Middle frontal gyrus (tissue), 1 donor: Measurements from ENCODE around the gene NDUFA6.
"Not testable (repeated sequence)": the region's sequence is repeated elsewhere in the genome, so short reads cannot be mapped to it uniquely, and the experiment has no call there.

Source experiments
- DNase-seq: peaks from one replicate; pipeline ENCODE4 v3.0.0-alpha.2; 2015; ENCODE audit warnings: low spot score; ENCODE audit errors: extremely low spot score

The NDUFA6 gene

DNA sequence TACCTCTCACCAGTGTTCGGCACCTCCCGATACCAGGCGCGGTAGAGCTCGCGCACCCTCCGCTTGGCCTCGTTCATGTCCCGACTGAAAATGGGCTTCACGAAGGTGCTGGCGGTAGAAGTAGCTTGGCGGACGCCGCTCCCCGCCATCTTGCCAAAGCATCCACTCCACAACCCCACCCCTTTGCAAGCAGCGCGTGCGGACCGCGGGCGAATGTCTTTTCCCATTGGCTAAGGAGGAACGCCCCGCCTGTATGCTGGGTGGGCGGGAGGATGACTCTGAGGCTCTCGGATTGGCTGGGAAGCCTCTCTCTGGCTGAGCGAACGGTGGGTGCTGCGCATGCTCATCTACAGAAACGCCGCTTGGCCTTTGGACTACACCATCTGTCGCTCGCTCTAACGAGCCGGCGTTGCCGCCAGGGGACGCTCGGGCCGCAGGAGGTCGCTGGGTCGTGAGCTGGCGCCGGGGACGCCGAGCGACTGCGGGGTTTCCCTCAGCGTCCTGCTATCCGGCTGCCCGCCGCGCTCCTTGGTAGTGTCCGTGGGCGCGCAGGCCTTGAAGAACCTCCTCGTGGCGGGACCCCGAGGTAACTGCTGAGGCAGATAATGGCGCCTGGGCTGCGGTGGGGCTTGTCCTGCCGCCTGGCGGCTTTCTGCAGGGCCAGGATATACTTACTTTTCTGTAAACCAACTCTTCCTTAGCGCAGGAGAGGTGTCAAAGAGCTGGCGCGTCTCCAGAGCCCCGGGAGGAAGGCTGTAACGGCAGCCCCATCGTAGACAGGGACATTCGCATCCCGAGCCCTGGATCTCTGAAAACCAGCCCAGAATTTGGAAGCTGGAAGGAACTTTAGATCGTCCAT, at the start of gene NDUFA6:
NDUFA6 (minus strand) TSS at position 177 of the 859 bp plus-strand sequence; CDS start at position 149, 28 bp downstream.
- peak; percentile 99 for DNase-seq

DNA sequence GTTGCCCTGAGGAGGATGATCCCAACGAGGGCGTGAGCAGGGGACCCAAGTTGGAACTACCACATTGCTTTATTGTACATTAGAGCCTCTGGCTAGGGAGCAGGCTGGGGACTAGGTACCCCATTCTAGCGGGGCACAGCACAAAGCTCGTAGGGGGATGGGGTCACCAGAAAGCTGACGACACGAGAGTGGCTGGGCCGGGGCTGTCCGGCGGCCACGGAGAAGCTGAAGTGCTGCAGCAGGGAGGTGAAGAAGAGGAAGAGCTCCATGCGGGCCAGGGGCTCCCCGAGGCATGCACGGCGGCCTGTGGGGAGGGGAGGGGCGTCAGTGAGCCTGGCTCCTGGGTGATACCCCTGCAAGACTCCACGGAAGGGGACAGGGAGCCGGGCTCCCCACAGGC, 49.6 kb upstream of the NDUFA6 start:
- not testable (repeated sequence) for DNase-seq

DNA sequence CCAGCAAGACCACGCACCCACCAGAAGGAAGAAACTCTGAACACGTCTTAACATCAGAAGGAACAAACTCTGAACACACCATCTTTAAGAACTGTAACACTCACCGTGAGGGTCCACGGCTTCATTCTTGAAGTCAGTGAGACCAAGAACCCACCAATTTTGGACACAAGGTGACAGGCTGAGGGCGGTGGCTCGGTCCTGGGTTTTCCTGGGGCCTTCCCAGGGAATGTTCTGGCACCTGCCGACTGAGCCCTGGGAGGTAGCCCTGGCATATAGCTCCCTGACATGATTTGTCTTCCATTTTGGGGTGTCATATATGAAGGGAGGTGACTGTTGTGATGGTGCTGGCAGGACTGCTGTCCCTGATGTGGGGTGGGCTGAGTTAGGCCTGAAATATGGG, 48.9 kb upstream of the NDUFA6 start:
- not testable (repeated sequence) for DNase-seq

DNA sequence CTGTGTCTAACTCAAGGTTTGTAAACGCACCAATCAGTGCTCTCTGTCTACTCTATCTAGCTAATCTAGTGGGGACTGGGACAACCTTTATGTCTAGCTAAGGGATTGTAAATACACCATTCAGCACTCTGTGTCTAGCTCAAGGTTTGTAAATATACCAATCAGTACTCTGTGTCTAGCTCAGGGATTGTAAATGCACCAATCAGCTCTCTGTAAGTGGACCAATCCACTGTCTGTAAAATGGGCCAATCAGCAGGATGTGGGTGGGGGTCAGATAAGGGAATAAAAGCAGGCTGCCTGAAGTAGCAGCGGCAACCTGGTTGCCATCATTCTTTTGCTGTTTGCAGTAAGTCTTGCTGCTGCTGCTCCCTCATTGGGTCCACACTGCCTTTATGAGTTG, 48.4 kb upstream of the NDUFA6 start:
- DNase-seq = no peak

DNA sequence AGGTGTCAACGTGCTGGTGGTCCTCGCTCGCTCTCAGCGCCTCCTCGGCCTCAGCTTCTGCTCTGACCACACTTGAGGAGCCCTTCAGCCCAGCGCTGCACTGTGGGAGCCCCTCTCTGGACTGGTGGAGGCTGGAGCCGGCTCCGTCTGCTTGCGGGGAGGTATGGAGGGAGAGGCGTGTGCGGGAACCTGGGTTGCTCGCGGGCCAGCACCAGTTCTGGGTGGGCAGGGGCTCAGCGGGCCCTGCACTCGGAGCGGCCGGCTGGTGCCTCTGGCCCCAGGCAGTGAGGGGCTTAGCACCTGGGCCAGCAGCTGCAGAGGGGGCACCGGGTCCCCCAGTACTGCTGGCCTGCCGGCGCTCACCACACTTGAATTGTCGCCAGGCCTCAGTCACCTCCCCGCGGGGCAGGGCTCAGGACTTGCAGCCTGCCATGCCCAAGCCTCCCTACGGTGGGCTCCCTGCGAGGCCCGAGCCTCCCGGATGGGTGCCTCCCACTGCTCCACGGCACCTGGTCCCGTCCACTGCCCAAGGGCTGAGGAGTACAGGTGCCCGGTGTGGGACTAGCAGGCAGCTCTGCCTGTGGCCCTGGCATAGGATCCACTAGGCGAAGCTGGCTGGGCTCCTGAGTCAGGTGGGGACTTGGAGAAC, 47.7 kb upstream of the NDUFA6 start:
- no peak for DNase-seq

DNA sequence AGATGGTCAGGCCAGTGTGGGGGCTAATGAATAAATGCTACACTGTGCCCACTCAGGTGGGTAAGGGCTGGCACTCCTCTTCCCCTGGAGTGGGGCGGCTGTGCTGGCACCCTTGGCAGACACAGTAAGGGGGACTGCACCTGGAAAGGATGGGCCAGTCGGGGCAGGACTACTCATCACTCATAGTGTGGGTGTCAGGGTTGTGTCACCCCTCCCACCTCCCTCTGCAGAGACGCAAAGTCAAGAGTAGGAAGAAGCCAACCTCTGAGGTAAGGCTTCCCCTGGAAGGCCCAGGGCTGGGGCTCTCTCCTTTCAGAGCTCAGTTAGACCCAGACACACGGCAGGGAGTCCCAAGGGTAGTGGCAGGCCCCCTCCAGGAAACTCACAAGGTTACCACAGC, 45.1 kb upstream of the NDUFA6 start:
- DNase-seq = not testable (repeated sequence)

DNA sequence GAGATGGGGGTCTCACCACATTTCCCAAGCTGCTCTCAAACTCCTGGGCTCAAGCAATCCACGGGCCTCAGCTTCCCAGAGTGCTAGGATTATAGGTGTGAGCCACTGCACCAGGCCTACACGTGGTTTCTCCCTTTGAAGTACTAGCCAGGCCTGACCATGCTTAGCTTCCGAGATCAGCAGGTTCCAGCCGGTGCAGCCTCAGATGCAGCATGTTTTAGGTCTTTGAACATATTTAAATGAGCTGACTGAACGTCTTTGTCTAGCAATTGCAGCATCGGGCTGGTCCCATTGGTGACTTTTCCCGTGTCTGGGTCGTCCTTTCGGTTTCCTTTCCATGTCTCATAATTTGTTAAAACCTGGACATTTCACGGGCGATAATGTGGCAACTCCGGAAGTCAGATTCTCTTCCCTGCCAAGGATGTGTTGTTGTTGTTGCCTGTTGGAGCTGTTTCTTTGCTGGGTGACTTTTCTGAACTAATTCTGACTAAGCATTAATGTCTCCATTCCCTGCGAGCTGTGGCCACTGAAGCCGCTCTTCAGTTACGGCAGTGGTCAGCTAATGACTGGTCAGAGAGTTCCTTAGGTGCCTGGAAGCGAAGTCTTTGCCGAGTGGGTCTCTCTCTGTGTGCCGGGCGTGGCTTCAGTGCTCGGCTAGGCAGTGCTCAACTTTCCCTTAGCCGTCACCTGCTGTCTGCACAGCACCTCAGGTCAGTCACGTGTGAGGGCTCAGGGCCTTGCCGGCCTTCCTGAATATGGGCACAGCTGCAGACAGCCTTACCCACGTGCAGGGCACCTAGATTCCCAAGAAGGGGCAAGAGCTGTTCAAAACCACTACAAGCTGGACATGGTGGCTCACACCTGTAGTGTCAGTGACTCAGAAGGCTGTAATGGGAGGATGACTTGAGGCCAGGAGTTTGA, 43.8 kb upstream of the NDUFA6 start:
- DNase-seq = no peak

DNA sequence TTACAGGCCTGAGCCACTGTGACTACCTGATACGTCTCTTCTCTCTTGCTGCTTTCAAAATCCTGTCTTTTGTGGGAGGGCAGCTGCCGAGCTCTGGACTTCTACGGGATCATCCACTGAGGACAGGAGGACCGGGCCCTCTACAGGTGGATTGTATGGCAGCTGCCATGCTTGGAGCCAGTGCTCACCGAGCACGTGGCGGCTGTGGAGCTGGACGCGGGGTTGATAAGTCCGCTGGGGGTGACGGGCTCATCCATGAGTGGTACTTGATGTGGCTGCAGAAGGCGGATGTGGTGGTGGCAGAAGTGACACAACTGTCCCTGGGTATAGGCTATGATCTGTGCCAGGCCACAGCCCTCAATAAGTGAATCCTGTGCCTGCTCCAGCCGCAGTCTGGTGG, 41.9 kb upstream of the NDUFA6 start:
- no peak for DNase-seq

DNA sequence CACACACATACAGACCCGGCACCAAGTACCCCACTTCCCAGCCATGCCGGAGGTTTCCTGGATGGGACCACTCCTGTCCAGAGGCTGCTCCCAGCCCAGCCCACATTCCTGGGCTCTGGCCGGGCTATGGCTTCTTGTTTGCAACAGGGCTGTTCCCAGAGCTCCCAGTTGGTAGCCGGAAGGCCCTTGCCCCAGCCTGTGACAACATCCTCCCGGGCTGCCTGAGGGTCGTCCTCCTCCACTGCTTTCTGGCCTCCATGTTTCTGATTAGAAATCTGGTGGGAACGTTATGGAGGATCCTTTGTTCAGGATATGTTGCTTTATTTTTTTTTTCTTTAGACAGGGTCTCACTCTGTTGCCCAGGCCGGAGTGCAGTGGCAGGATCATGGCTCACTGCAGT, 41.0 kb upstream of the NDUFA6 start:
- DNase-seq = no peak

DNA sequence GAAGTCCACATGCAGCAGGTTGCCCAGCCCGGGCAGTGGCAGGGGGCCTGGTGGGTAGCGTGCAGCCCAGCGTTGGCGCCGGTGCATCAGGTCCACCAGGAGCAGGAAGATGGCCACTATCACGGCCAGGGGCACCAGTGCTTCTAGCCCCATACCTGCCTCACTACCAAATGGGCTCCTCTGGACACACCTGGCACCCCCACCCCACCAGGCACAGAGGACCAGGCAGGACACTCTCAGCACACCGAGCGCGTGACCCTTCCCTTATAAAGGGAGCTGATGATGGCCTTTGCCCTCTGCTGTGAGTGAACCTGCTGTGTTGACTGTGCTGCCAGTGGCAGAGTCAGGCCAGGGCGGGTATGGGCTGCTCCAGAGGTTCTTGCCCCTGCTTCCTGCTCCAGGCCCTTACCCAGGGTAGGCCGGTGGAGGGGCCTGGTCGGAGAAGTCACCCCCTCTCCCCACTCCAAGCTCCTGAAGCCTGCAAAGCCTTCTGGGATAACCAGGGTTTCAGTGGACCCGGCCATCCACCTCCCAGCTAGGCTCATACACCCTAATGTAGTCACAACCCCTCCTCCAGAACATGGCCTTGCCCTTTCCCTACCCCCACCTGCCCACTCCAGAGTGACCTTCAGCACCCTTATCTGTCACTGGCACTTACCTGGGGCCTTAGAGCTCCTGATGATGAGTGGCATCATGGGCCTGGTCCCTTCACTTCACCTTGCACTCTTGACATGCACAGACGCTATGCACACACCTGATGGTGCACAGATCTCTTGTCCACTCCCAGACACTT, 40.3 kb upstream of the NDUFA6 start, which contains the start of gene CYP2D6:
CYP2D6 (minus strand) TSS at position 172 of the 793 bp plus-strand sequence; CDS start at position 153, 19 bp downstream.
- not testable (repeated sequence) for DNase-seq

DNA sequence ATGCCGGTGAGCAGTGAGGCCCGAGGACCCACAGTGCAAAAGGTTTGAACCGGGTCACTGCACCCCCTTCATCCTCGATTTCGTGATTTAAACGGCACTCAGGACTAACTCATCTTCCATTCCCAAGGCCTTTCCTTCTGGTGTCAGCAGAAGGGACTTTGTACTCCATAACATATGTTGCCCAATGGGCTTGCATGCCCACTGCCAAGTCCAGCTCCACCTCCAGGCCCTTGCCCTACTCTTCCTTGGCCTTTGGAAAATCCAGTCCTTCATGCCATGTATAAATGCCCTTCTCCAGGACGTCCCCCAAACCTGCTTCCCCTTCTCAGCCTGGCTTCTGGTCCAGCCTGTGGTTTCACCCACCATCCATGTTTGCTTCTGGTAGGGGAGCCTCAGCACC, 39.6 kb upstream of the NDUFA6 start:
- not testable (repeated sequence) for DNase-seq

DNA sequence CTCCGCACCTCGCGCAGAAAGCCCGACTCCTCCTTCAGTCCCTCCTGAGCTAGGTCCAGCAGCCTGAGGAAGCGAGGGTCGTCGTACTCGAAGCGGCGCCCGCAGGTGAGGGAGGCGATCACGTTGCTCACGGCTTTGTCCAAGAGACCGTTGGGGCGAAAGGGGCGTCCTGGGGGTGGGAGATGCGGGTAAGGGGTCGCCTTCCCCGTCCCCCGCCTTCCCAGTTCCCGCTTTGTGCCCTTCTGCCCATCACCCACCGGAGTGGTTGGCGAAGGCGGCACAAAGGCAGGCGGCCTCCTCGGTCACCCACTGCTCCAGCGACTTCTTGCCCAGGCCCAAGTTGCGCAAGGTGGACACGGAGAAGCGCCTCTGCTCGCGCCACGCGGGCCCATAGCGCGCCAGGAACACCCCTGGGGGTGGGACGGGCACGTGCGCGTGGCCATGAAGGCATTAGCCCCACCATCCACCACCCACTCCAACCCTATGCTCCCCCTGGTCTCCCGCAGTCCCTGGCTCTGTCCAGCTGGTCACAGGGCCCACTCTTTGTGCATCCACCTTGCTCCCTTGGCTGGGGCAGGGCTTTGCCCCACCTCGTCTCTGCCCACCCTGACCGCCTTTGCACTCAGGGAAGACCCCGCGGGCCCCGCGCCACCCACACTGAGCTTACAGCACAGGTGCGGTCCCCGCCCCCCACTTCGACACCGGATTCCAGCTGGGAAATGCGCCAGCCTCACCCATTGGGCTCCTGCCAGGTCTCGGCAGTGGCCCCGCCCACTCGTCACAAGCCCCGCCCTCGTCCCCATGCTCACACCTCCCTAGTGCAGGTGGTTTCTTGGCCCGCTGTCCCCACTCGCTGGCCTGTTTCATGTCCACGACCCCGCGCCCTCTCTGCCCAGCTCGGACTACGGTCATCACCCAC, 38.5 kb upstream of the NDUFA6 start:
- not testable (repeated sequence) for DNase-seq

DNA sequence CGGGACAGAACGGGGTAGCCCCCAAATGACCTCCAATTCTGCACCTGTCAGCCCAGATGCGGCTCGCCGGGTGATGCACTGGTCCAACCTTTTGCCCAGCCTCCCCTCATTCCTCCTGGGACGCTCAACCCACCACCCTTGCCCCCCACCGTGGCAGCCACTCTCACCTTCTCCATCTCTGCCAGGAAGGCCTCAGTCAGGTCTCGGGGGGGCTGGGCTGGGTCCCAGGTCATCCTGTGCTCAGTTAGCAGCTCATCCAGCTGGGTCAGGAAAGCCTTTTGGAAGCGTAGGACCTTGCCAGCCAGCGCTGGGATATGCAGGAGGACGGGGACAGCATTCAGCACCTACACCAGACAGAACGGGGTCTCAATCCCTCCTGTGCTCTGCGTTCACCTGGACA, 37.4 kb upstream of the NDUFA6 start:
- DNase-seq = not testable (repeated sequence)

DNA sequence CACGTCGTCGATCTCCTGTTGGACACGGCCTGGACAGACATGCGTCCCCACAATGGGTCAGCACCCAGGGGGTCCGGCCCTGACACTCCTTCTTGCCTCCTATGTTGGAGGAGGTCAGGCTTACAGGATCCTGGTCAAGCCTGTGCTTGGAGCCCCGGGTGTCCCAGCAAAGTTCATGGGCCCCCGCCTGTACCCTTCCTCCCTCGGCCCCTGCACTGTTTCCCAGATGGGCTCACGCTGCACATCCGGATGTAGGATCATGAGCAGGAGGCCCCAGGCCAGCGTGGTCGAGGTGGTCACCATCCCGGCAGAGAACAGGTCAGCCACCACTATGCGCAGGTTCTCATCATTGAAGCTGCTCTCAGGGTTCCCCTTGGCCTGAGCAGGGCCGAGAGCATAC, 37.0 kb upstream of the NDUFA6 start:
- no peak for DNase-seq

DNA sequence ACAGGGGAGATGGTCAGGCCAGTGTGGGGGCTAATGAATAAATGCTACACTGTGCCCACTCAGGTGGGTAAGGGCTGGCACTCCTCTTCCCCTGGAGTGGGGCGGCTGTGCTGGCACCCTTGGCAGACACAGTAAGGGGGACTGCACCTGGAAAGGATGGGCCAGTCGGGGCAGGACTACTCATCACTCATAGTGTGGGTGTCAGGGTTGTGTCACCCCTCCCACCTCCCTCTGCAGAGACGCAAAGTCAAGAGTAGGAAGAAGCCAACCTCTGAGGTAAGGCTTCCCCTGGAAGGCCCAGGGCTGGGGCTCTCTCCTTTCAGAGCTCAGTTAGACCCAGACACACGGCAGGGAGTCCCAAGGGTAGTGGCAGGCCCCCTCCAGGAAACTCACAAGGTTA, 33.0 kb upstream of the NDUFA6 start:
- DNase-seq = not testable (repeated sequence)

DNA sequence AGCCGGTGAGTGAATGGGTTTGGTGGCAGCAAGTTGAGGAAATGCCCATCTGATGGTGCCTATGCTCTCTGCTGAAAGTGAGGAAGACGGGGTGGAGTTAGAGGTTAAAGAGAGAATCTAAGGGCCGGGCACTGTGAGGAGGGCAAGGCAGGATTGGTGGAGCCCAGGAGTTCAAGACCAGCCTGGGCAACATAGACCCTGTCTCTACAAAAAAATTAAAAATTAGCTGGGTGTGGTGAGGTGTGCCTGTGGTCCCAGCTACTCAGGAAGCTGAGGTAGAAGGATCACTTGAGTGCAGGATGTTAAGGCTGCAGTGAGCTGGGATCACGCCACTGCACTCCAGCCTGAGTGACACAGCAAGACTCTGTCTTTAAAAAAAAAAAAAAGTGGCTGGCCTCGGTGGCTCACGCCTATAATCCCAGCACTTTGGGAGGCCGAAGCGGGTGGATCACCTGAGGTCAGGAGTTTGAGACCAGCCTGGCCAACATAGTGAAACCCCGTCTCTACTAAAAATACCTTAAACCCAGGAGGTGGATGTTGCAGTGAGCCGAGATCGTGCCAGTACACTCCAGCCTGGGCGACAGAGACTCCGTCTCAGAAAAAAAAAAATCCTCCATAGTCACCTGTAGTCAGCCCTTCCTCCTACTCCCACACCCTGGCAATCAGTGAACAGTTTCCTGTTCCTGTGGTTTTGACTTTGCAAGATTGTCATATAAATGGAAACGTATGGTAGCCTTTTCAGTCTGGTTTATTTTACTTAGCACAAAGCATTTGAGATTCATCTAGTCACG, 29.9 kb upstream of the NDUFA6 start:
- not testable (repeated sequence) for DNase-seq

DNA sequence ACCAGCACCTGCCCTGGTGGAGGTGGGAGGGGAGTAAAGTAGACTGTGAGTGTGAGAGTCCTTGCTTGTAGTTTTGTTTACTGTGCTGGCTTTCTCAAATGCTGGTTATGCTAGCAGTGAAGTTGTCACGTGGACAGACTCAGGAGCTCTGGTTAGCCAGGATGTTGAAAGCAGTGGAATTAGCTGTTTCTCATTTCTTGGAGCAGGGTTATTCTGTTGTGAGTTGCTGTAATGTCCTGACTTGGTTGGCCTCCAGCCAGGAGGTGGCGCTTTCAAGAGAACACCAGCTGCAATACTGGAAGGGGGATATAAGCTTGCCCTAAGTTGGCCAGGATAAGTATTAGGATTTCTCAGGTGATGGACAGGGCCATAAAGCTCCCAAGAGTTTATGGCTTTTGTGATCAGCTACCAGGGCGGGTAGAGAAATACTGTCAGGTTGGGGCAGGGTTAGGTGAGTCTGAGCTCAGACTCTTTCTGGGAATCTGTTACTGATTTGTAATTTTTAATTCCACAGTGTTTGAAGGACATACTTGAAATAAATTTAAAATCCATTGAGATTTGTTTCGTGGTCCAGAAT, 26.4 kb upstream of the NDUFA6 start:
- no peak for DNase-seq

DNA sequence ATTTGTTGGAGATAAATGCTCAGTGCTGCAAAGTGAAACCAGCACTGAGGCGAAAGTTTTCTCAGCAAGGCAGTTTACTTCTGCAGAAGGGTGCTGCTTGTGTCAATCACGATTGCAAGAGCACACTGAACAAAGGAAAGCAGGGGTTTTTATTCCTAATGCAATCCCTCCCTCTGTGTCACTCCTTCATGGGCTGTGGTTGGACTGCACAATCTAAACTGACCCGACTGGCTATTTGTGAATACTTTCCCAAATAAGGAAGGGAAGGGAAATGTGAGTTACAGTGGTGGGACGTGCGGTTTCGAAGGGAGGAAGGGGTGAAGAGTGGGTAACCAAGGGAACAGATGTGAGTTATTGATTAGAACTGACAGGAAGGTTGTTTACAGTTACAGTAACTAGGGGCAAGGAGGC, 24.9 kb upstream of the NDUFA6 start:
- DNase-seq = not testable (repeated sequence)
